Keratinocyte (primary cell): Measurements from ENCODE around the gene KCNH1. TPM values are rescaled to one million over a fixed set of nuclear protein-coding genes. Genes with fewer than 3 reads are reported as not detected.

Experiments
- DNase-seq: peaks from one replicate; pipeline ENCODE4 v3.0.0-alpha.2; 2011; ENCODE audit warnings: low read depth, missing footprints, low spot score
- FAIRE-seq: peaks from 2 replicates; lab custom pipeline; 2011; peaks lifted over from hg19 to GRCh38; lab: Jason Lieb, UNC
- H2AFZ ChIP-seq: 2 replicates; pipeline ENCODE4 v1.6.0; 2012; ENCODE audit warnings: low read length, control low read depth, inconsistent platforms; ENCODE audit not compliant: control insufficient read depth
- H3K27ac ChIP-seq: 2 replicates; pipeline ENCODE4 v1.5.1; 2011; ENCODE audit warnings: low read length; ENCODE audit not compliant: control insufficient read depth, insufficient read depth
- H3K27me3 ChIP-seq: 3 replicates; pipeline ENCODE4 v1.6.0; 2011; ENCODE audit warnings: low read length; ENCODE audit not compliant: control insufficient read depth, insufficient read depth; ENCODE audit errors: extremely low read depth
- H3K36me3 ChIP-seq, 2 experiments: 2 replicates in 1 of 2; 3 replicates in 1 of 2; pipeline ENCODE4 v1.5.1; 2011; ENCODE audit warnings: low read length in 2 of 2, mild to moderate bottlenecking in 1 of 2; ENCODE audit not compliant: control insufficient read depth in 2 of 2, insufficient read depth in 2 of 2; ENCODE audit errors: extremely low read depth in 1 of 2
- H3K4me1 ChIP-seq: 3 replicates; pipeline ENCODE4 v1.5.1; 2011; ENCODE audit warnings: low read length; ENCODE audit not compliant: control insufficient read depth, insufficient read depth; ENCODE audit errors: extremely low read depth
- H3K4me2 ChIP-seq: 3 replicates; pipeline ENCODE4 v1.6.0; 2011; ENCODE audit warnings: low read depth, low read length; ENCODE audit not compliant: control insufficient read depth, insufficient read depth; ENCODE audit errors: extremely low read depth
- H3K4me3 ChIP-seq, 3 experiments: fragments of 200-600 bp in 1 of 3; sonication (generic) in 1 of 3; 2 replicates in 2 of 3; 3 replicates in 1 of 3; pipeline ENCODE4 v1.5.1; 2011 to 2016; ENCODE audit warnings: low read length in 3 of 3, mild to moderate bottlenecking in 3 of 3, control low read depth in 2 of 3, inconsistent platforms in 1 of 3, low read depth in 1 of 3, mixed read lengths in 1 of 3, mixed run types in 1 of 3, moderate library complexity in 1 of 3; ENCODE audit not compliant: control insufficient read depth in 2 of 3, insufficient read depth in 2 of 3; ENCODE audit errors: extremely low read depth in 1 of 3
- H3K79me2 ChIP-seq: 2 replicates; pipeline ENCODE4 v1.6.0; 2012; ENCODE audit warnings: low read length; ENCODE audit not compliant: control insufficient read depth, insufficient read depth
- H3K9ac ChIP-seq: 3 replicates; pipeline ENCODE4 v1.6.0; 2011; ENCODE audit warnings: low read length; ENCODE audit not compliant: control insufficient read depth, insufficient read depth; ENCODE audit errors: extremely low read depth
- H3K9me1 ChIP-seq: 3 replicates; pipeline ENCODE4 v1.6.0; 2011; ENCODE audit warnings: low read length; ENCODE audit not compliant: control insufficient read depth, insufficient read depth; ENCODE audit errors: extremely low read depth
- H3K9me3 ChIP-seq: 2 replicates; pipeline ENCODE4 v1.5.1; 2012; ENCODE audit warnings: low read depth, low read length; ENCODE audit not compliant: control insufficient read depth
- H4K20me1 ChIP-seq: 3 replicates; pipeline ENCODE4 v1.6.0; 2011; ENCODE audit warnings: low read length; ENCODE audit not compliant: control insufficient read depth, insufficient read depth; ENCODE audit errors: extremely low read depth
- CTCF ChIP-seq, 3 experiments: IDR thresholded peaks in 1 of 3; conservative IDR thresholded peaks in 1 of 3; optimal IDR thresholded peaks in 1 of 3; 2 replicates in 2 of 3; 3 replicates in 1 of 3; pipeline versions ENCODE3 to v1.5.1; 2011; ENCODE audit warnings: low read length in 3 of 3, mild to moderate bottlenecking in 3 of 3, moderate library complexity in 2 of 3, control low read depth in 1 of 3, inconsistent platforms in 1 of 3; ENCODE audit not compliant: insufficient read depth in 2 of 3; ENCODE audit errors: extremely low read depth in 1 of 3
- EZH2 ChIP-seq: IDR thresholded peaks from one replicate; pipeline ENCODE4 v1.6.1; 2012; ENCODE audit warnings: inconsistent platforms, mild to moderate bottlenecking, low read length, moderate library complexity
- dilution Hi-C: fragments of 300-500 bp; cut with MboI; formaldehyde crosslinking; loops from one replicate; pipeline ENCODE4 v1.7.0; 2020; ENCODE audit warnings: low sequenced_read_pairs; ENCODE audit not compliant: extremely low pct_ligation_motif_present
- polyA plus RNA-seq, 5 experiments: library from polyadenylated mRNA; depleted of rRNA in 3 of 5; stranded (reverse) in 3 of 5; stranded (forward) in 1 of 5; unstranded in 1 of 5; fragments of >200 nt; gene quantifications; 1 replicate in 1 of 5; 2 replicates in 3 of 5; 3 replicates in 1 of 5; pipeline versions ENCODE4 v1.2.1 to v1.2.3, GENCODE V29; 2011 to 2012; ENCODE audit warnings: missing spikeins in 2 of 5, low read depth in 1 of 5, low replicate concordance in 1 of 5

KCNH1 gene
- polyA plus RNA-seq, 1 donor (not counting 4 experiments of a cell fraction or from before 2014, with no cell fraction given), result not detected

GRCh38 chr1:210783925-210784324 lies 350.0 kb downstream of the KCNH1 start:
- DNase-seq (no peak), FAIRE-seq (no peak)
- no peak for TF ChIP-seq CTCF (optimal IDR thresholded peaks at IDR 0.05 in 1 of 3, IDR thresholded peaks at IDR 0.05 in 1 of 3, conservative IDR thresholded peaks at IDR 0.05 in 1 of 3; ENCODE audit: extremely low read depth in 1 of 3, insufficient read depth in 2 of 3, low read length in 3 of 3)
- no peak for TF ChIP-seq EZH2
- H3K27ac ChIP-seq, result no peak overlapping the region
- dilution Hi-C loops, result no loop called here
- H3K9me3 ChIP-seq, result no peaks in the 10 kb centered on the region
- H3K36me3 ChIP-seq, result no peaks in the 10 kb centered on the region
- no peak overlapping the region for H2AFZ ChIP-seq
- H3K27me3 ChIP-seq, result no peaks in the 10 kb centered on the region
- no peak overlapping the region for H3K4me3 ChIP-seq
- H3K9ac ChIP-seq, result no peak overlapping the region
- no peak overlapping the region for H3K4me2 ChIP-seq
- H3K4me1 ChIP-seq, result no peaks in the 10 kb centered on the region
- no peaks in the 10 kb centered on the region for H3K9me1 ChIP-seq
- H4K20me1 ChIP-seq, result no peaks in the 10 kb centered on the region
- H3K79me2 ChIP-seq, result no peaks in the 10 kb centered on the region

- H3K4me1 ChIP-seq, result no peaks in the 10 kb centered on the region
- no peak overlapping the region for H3K4me2 ChIP-seq
- FAIRE-seq (no peak), DNase-seq (no peak)
- H3K9me3 ChIP-seq, result no peaks in the 10 kb centered on the region
- H3K9me1 ChIP-seq, result no peaks in the 10 kb centered on the region
- dilution Hi-C loops, result no loop called here
- no peak overlapping the region for H3K9ac ChIP-seq
- no peaks in the 10 kb centered on the region for H4K20me1 ChIP-seq
- no peaks in the 10 kb centered on the region for H3K36me3 ChIP-seq
- no peak overlapping the region for H3K27ac ChIP-seq
- H2AFZ ChIP-seq, result no peak overlapping the region
- H3K27me3 ChIP-seq, result no peaks in the 10 kb centered on the region
- TF ChIP-seq CTCF (optimal IDR thresholded peaks at IDR 0.05 in 1 of 3, IDR thresholded peaks at IDR 0.05 in 1 of 3, conservative IDR thresholded peaks at IDR 0.05 in 1 of 3; ENCODE audit: extremely low read depth in 1 of 3, insufficient read depth in 2 of 3, low read length in 3 of 3) (no peak), EZH2 (no peak)
- H3K4me3 ChIP-seq, result no peak overlapping the region
- no peaks in the 10 kb centered on the region for H3K79me2 ChIP-seq
Observed at GRCh38 chr1:210781652-210782051, 352.3 kb downstream of the KCNH1 start.
